HG03442 (cell line): ENCODE results near the gene POP7.
"Not testable (repeated sequence)": the region's sequence is repeated elsewhere in the genome, so short reads cannot be mapped to it uniquely, and the experiment has no call there.

ENCODE experiments used
- ATAC-seq: cut with Tn5 transposase; IDR thresholded peaks from one replicate; pipeline ENCODE4 v1.9.1; 2021; ENCODE audit warnings: mild to moderate bottlenecking, moderate library complexity; ENCODE audit not compliant: unreplicated experiment

Gene POP7

GRCh38 chr7:100721505-100721812 is 15.5 kb downstream of the POP7 start:
- no peak for ATAC-seq

- no peak for ATAC-seq
These were observed 16.7 kb downstream of the POP7 start for GRCh38 chr7:100722480-100723212.

GRCh38 chr7:100723732-100724275 is 17.9 kb downstream of the POP7 start:
- no peak for ATAC-seq

GRCh38 chr7:100724364-100724763 is 18.4 kb downstream of the POP7 start:
- ATAC-seq: not testable (repeated sequence)

GRCh38 chr7:100726996-100727761 is 21.3 kb downstream of the POP7 start:
- ATAC-seq: no peak

- no peak for ATAC-seq
These were observed 22.3 kb downstream of the POP7 start for GRCh38 chr7:100728196-100728595.

GRCh38 chr7:100730136-100730800 is 24.3 kb downstream of the POP7 start:
- no peak for ATAC-seq

GRCh38 chr7:100731937-100732636 is 26.2 kb downstream of the POP7 start:
- no peak for ATAC-seq

- no peak for ATAC-seq
These were observed 29.8 kb downstream of the POP7 start for GRCh38 chr7:100735730-100736129.

GRCh38 chr7:100736671-100737070 is 30.8 kb downstream of the POP7 start:
- no peak for ATAC-seq

GRCh38 chr7:100739934-100740333 is 34.0 kb downstream of the POP7 start:
- ATAC-seq: no peak

- no peak for ATAC-seq
These were observed 38.7 kb downstream of the POP7 start for GRCh38 chr7:100744605-100745004.

GRCh38 chr7:100745184-100745583 is 39.3 kb downstream of the POP7 start:
- no peak for ATAC-seq

- ATAC-seq: no peak
These were observed 47.1 kb downstream of the POP7 start for GRCh38 chr7:100752994-100753393.

GRCh38 chr7:100753750-100754149 is 47.8 kb downstream of the POP7 start:
- no peak for ATAC-seq
